GM12872 (cell line): ENCODE measurements around the gene OR56A5.

Source experiments
- TF ChIP-seq, protein P1 (sequence below): IDR thresholded peaks from 3 replicates; pipeline ENCODE4 v1.5.1; 2011; ENCODE audit warnings: low read depth, mild to moderate bottlenecking, low read length, moderate library complexity; ENCODE audit not compliant: insufficient read depth

Gene OR56A5, protein sequence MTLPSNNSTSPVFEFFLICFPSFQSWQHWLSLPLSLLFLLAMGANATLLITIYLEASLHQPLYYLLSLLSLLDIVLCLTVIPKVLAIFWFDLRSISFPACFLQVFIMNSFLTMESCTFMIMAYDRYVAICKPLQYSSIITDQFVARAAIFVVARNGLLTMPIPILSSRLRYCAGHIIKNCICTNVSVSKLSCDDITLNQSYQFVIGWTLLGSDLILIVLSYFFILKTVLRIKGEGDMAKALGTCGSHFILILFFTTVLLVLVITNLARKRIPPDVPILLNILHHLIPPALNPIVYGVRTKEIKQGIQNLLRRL

DNA sequence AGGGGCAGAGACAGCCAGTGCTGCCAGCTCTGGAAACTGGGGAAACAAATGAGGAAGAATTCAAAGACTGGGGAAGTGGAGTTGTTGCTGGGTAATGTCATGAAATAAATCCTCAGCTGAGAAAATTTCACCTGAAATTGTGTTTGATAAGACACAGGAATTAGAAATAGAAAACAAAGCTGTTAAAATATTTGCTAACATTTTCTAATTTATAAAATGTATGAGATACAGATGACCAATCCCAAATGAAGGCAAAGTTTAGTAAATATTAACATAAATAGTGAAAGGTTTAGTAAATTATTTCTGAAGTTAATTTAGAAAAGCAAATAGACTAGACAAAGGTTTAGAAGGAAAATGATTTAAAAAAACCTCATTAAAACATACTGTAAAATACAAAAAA lies at the start of gene OR56A5:
OR56A5 (minus strand) TSS at position 101 of the 400 bp plus-strand sequence; CDS start at position 101, 0 bp downstream.
- TF ChIP-seq, protein P1, sequence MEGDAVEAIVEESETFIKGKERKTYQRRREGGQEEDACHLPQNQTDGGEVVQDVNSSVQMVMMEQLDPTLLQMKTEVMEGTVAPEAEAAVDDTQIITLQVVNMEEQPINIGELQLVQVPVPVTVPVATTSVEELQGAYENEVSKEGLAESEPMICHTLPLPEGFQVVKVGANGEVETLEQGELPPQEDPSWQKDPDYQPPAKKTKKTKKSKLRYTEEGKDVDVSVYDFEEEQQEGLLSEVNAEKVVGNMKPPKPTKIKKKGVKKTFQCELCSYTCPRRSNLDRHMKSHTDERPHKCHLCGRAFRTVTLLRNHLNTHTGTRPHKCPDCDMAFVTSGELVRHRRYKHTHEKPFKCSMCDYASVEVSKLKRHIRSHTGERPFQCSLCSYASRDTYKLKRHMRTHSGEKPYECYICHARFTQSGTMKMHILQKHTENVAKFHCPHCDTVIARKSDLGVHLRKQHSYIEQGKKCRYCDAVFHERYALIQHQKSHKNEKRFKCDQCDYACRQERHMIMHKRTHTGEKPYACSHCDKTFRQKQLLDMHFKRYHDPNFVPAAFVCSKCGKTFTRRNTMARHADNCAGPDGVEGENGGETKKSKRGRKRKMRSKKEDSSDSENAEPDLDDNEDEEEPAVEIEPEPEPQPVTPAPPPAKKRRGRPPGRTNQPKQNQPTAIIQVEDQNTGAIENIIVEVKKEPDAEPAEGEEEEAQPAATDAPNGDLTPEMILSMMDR: no peak

DNA sequence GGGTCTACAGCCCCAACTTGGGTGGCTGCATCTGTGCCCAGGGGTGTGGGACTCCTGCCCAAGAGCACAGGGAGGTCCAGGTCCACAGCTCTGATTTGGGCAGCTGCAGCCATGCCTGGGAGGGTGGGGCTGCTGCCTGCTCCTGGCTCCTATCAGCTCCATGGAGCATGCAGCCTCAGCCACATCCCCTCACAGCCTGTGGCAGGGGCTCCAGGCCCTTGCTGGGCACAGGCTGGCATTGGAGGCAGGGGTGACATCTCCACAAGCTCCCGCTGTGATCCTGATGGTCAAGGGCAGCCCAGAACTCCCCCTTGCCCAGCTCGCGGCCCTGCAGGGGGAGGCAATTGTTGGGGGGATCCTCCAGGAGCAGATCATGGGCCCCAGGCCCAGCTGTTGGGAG lies 44.7 kb upstream of the OR56A5 start:
- TF ChIP-seq, protein P1: no peak

DNA sequence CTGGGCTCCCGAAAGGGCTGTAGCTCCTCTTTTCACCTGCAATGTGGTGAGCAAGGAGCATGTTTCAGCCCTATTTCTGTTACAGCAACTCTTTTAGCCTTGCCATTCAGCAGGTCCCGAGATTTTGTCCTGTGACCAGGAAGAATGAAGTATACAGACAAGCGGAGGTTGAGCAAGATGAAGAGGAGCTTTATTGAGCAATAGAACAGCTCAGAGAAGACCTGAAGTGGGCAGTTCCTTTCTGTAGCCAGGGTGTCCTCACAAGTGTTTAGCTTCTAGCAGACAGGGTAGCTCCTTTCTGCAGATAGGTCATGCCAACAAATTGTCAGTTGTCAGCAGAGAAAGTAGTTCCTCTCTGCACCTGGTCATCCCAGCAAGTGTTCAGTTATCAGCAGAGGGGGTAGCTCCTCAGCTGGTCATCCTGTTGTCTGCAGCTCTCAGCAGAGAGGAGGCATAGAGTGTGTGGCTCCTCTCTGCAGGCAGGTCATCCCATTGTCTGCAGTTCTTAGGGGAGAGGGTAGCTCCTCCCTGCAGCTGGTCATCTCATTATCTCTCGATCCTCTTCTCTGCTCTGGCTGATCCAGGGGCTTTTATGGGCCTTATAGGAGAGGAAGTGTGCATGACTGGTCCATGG lies 43.9 kb upstream of the OR56A5 start:
- TF ChIP-seq, protein P1: no peak

DNA sequence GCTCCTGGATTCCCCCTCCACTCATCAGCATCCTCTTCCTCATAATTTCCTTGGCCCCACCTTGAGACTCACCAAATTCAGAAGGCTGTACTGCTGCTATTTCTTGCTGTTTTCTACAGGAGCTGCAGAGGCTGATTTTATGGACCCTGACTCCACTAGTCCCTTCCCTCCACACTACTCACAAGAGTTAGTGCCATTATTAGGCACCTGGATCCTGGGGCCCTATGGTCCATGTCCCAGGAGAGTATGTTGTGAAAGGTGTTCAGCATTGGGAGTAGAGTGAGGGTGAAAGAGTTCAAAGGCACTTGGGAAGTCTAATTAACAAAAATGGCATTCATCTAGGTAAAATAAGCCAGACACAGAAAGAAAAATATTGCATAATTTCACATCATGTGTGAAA lies 38.6 kb upstream of the OR56A5 start, which contains the start of gene OR56A4:
OR56A4 (minus strand) TSS at position 101 of the 400 bp plus-strand sequence. CDS start 3,954 bp downstream, outside the sequence.
- TF ChIP-seq, protein P1: no peak

DNA sequence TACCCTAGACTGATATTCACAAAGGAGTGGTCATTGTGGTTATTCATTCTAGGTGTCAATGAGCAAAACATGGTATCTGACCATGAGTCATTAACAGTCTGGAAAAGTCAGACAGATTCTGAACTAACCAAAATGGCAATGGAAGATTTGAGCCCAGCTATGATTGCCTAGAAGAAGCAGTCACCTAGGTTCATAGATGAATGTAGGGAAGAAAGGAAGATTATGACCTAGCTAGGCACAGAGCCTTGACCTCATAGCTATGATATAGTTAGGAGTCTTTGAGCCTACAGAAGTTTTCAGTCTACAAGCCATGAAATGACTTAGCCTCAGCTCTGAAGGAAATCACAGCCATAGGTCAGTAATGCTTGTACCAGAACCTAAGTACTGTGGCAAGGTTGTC lies 38.1 kb upstream of the OR56A5 start:
- TF ChIP-seq, protein P1: no peak

DNA sequence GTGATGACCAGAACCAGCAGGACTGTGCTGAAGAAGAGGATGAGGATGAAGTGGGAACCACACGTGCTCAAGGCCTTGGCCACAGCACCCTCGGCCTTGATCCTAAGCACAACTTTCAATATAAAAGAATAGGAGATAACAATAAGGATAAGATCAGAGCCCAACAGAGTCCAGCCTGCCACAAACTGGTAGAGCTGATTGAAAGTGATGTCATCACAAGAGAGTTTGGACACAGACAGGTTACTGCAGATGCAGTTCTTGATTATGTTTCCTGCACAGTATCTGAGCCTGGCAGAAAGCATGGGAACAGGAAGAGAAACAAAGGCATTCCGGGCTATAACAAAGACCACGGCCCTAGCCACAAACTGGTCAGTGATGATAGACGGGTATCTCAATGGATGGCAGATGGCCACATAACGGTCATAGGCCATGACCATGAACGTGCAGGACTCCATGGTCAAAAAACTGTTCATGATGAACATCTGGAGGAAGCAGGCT lies 34.0 kb upstream of the OR56A5 start:
- TF ChIP-seq, protein P1: no peak

DNA sequence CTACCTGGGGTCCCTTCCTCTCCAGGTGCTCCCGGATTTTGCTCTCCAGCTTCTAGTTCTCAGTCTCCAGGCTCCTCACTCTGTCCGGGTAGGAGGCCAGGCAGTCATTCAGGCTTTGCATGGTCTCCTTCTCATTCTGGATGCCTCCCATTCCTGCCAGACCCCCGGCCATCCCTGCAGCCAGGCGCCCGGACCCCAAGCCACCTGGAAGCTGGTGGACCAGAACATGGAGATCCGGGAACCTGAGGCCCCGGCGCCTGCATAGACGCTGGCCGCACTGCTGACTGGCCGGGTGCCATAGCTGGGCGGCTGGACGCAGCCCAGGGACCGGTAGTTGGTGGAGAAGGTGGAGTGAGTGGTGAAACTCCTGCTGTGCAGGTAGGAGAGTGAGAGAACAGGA lies 26.5 kb upstream of the OR56A5 start:
- TF ChIP-seq, protein P1: no peak
